Kidney (tissue), 14 donors: ENCODE results near the gene RNF212B. TPM values are rescaled to one million over a fixed set of nuclear protein-coding genes. Genes with fewer than 3 reads are reported as not detected.
A peak's percentile ranks its signal among the peaks of the same experiment; 100 is the strongest.

Experiments used
- DNase-seq, 5 donors: peaks; one replicate each; pipeline ENCODE4 v3.0.0-alpha.2; 2013 to 2020
- FAIRE-seq: peaks from 2 replicates; lab custom pipeline; 2012; peaks lifted over from hg19 to GRCh38; lab: Jason Lieb, UNC
- H3K27ac ChIP-seq, 2 donors: one replicate each; pipeline ENCODE4 v1.7.0; 2013; ENCODE audit warnings: low read depth in 2 of 2, low read length in 2 of 2, inconsistent platforms in 1 of 2
- H3K27me3 ChIP-seq: one replicate; pipeline ENCODE4 v1.7.1; 2013; ENCODE audit warnings: low read length, inconsistent platforms; ENCODE audit not compliant: control insufficient read depth, insufficient read depth
- H3K36me3 ChIP-seq, 3 donors: one replicate each; pipeline versions ENCODE4 v1.7.0 to v1.7.1; 2013; ENCODE audit warnings: low read length in 3 of 3, control low read depth in 1 of 3, inconsistent platforms in 1 of 3; ENCODE audit not compliant: insufficient read depth in 3 of 3, control insufficient read depth in 2 of 3
- H3K4me1 ChIP-seq, 3 donors: one replicate each; pipeline versions ENCODE4 v1.7.0 to v1.7.1; 2013; ENCODE audit warnings: low read length in 3 of 3, inconsistent platforms in 1 of 3, low read depth in 1 of 3; ENCODE audit not compliant: control insufficient read depth in 2 of 3, insufficient read depth in 2 of 3
- H3K4me3 ChIP-seq, 3 donors: one replicate each; pipeline versions ENCODE4 v1.7.0 to v1.8.1; 2013; ENCODE audit warnings: low read length in 3 of 3, control low read depth in 1 of 3, inconsistent platforms in 1 of 3
- H3K9ac ChIP-seq, 3 donors: one replicate each; pipeline versions ENCODE4 v1.7.0 to v1.7.1; 2013; ENCODE audit warnings: low read length in 3 of 3, control low read depth in 1 of 3, inconsistent platforms in 1 of 3
- H3K9me3 ChIP-seq, 3 donors: one replicate each; pipeline versions ENCODE4 v1.7.0 to v1.7.1; 2013; ENCODE audit warnings: low read length in 3 of 3, control low read depth in 1 of 3, inconsistent platforms in 1 of 3; ENCODE audit not compliant: control insufficient read depth in 2 of 3, insufficient read depth in 1 of 3
- CTCF ChIP-seq: IDR thresholded peaks from 3 replicates; pipeline ENCODE4 v1.5.1; 2012; ENCODE audit warnings: mild to moderate bottlenecking, moderate library complexity, borderline replicate concordance; ENCODE audit not compliant: insufficient read depth; ENCODE audit errors: extremely low read depth
- intact Hi-C: fragments of 100-400 bp; cut with DNase I; formaldehyde crosslinking; loops from one replicate; pipeline ENCODE4 v1.11.1; 2022
- polyA plus RNA-seq: library from polyadenylated mRNA; stranded (reverse); fragments of 350-450 nt; fragmentation: Illumina TruSeq; extraction: RNeasy Lipid Tissue Mini Kit (QIAGEN cat#74804); gene quantifications from one replicate; pipeline ENCODE4 v1.2.3, GENCODE V29; 2014; ENCODE audit warnings: low read depth, low replicate concordance; ENCODE audit not compliant: insufficient read depth
- total RNA-seq: library from RNA; stranded (reverse); fragmentation: NEBNext Ultra II Directional; extraction: Animal tissue kit (Norgen Biotek cat#: 25700); gene quantifications from one replicate; pipeline ENCODE4 v1.2.1, GENCODE V29; 2021
- donor health status: control.
- donor health status: control.
- donor health status: control.
- donor health status: control.
- donor health status: control.
- donor health status: DM: yes; HTN: yes; CAD: no.
- donor health status: Normal renal cell carcinoma (clear cell type).

RNF212B gene
- total and polyA plus RNA-seq, 2 donors from 2014 or later, result 2.8 TPM; not detected in 1

- Histone ChIP-seq H3K4me1 (peaks cover 0 to 10% (median 8%) of the 10 kb centered on the region in 3 donors), H3K27ac (no peak overlapping the region), H3K4me3 (no peak overlapping the region), H3K9me3 (no peaks in the 10 kb centered on the region), H3K9ac (no peak overlapping the region), H3K27me3 (no peaks in the 10 kb centered on the region), H3K36me3 (peaks cover 0 to 6% (median 0%) of the 10 kb centered on the region in 3 donors)
- no peak for DNase-seq
- intact Hi-C loops, result no loop called here
- no peak for FAIRE-seq
- no peak for TF ChIP-seq CTCF
Observed at GRCh38 chr14:23281247-23281646, 43.5 kb downstream of the RNF212B start.

GRCh38 chr14:23284654-23285529 lies 47.2 kb downstream of the RNF212B start:
- Histone ChIP-seq H3K27ac (peak overlapping the region; percentile 92 to 97), H3K36me3 (peaks cover 0 to 2% (median 0%) of the 10 kb centered on the region in 3 donors), H3K4me3 (peak overlapping the region; percentile 77 to 98 (median 91)), H3K27me3 (no peaks in the 10 kb centered on the region), H3K4me1 (peaks cover 2 to 16% (median 10%) of the 10 kb centered on the region in 3 donors), H3K9ac (peak overlapping the region; percentile 63 to 99 (median 86)), H3K9me3 (no peaks in the 10 kb centered on the region)
- FAIRE-seq, result no peak
- peak in 1 of 5 donors; percentile 1 for DNase-seq
- no peak for TF ChIP-seq CTCF
- intact Hi-C loops, result no loop called here

- no peak for DNase-seq
- peak overlapping the region; percentile 77 to 98 (median 91) for H3K4me3 ChIP-seq
- H3K27ac ChIP-seq, result peak overlapping the region; percentile 92 to 97
- peaks cover 2 to 16% (median 5%) of the 10 kb centered on the region in 3 donors for H3K4me1 ChIP-seq
- H3K36me3 ChIP-seq, result peaks cover 0 to 2% (median 0%) of the 10 kb centered on the region in 3 donors
- no peaks in the 10 kb centered on the region for H3K27me3 ChIP-seq
- peak overlapping the region; percentile 63 to 99 (median 86) for H3K9ac ChIP-seq
- intact Hi-C loops, result no loop called here
- no peaks in the 10 kb centered on the region for H3K9me3 ChIP-seq
- no peak for FAIRE-seq
- no peak for TF ChIP-seq CTCF
Observed at GRCh38 chr14:23285530-23286019, 47.8 kb downstream of the RNF212B start.
